Spleen (tissue), 7 donors: ENCODE results near the gene IL26.
"Not testable (repeated sequence)": the region's sequence is repeated elsewhere in the genome, so short reads cannot be mapped to it uniquely, and the experiment has no call there.

Experiments used
- CTCF ChIP-seq, 11 experiments: fragments of 200-600 bp in 7 of 11; fragments of 450-650 bp in 4 of 11; sonication (generic) in 4 of 11; IDR thresholded peaks in 8 of 11; conservative IDR thresholded peaks in 3 of 11; 1 replicate in 7 of 11; 2 replicates in 4 of 11; pipeline versions ENCODE4 v1.4.0 to v1.8.0; 2016 to 2021; ENCODE audit warnings: antibody characterized with exemption in 11 of 11, inconsistent platforms in 4 of 11, mild to moderate bottlenecking in 1 of 11
- POLR2AphosphoS5 ChIP-seq, 3 donors: sonication (generic); formaldehyde crosslinking; IDR thresholded peaks; one replicate each; pipeline ENCODE4 v1.5.1; 2017; ENCODE audit warnings: antibody characterized with exemption in 3 of 3
- donor health status: DM: no; HTN: no; CAD: no; lungs with moderate emphysema.
- donor health status: DM: no; HTN: no; CAD: no.
- donor health status: DM: no; HTN: no; CAD: no.

DNA sequence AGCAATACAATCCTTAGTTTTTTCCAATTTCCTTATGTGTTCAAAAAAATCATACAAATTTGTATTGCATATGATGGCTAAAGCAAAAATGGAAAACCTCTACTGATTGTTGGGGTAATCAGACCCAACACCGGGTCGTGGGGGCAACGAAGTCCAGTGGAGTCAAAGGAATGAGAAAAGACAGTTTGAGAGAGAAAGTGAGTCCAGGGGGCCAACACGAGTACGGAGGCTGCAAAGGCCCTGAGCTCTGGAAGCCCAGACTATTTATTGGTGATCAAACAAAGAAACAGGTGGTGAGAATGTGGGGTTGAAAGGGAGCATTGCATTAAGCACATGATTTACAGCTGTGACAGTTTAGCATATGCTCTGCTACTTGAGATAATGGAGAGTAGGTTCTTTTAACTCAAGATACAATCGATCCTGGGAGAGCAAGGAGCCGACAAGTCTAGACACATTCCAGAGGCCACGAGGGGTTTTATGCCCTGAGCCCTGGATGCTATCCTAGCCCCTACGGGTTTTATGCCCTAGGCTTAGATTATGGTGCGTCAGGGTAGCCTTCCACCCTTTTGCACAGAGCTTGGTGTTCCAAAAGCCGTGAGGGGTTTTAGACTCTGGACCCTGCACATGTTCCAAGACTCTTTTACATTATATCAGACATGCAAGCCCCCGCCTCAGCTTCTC lies 16.4 kb downstream of the IL26 start:
- TF ChIP-seq CTCF (IDR thresholded peaks at IDR 0.05 in 8 of 11, conservative IDR thresholded peaks at IDR 0.05 in 3 of 11); POLR2AphosphoS5 (IDR thresholded peaks at IDR 0.05): not testable (repeated sequence)
